Superior temporal gyrus (tissue), 1 donor: Measurements from ENCODE around the gene WDR87.
A peak's percentile ranks its signal among the peaks of the same experiment; 100 is the strongest.
"Not testable (repeated sequence)": the region's sequence is repeated elsewhere in the genome, so short reads cannot be mapped to it uniquely, and the experiment has no call there.

Experiments used
- DNase-seq: peaks from one replicate; pipeline ENCODE4 v3.0.0-alpha.2; 2016; ENCODE audit errors: extremely low spot score

Gene WDR87

DNA sequence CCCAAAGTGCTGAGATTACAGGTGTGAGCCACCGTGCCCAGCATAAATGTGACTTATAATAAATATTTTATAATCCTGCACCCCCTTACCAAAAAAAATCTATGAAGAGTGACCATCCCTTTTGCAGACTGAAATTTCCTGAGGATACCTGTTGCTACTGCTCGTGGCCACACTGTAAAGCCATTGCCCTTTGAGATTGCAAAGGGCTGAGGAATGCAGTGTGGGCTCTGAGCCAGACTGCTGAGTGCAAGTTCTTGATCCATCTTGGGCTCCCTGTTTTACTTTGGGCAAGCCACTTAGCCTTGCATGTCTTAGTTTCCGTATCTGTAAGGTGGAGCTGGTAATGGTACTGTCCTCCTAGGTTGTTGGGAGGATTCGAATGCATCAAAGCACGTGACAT, 24.0 kb upstream of the WDR87 start:
- DNase-seq, result no peak

DNA sequence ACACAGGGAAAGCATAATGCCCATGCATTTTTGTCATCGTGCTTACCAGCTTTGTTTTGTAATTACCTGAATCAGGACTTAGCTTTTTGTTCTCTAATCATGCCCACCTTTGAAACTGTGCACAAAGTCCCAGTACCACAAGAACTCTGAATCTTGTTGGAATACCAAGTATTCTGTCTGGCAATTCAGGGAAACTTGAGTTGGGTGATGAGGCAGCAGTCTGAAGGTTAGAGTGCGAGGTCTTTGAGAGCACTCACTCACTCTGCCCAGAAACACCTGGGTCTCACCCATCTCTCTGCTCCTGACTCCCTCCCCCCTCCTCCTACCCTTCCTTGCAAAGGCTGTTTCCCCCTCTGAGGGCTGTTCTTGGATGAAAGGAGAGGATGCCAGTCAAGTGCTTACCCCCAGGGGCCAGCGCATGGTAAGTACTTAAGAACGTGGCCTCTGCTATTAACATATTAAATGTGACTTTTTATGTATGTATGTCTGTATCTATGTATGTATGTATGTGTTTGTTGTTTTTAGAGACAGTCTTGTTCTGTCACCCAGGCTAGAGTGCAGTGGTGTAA, 23.0 kb upstream of the WDR87 start:
- no peak for DNase-seq

DNA sequence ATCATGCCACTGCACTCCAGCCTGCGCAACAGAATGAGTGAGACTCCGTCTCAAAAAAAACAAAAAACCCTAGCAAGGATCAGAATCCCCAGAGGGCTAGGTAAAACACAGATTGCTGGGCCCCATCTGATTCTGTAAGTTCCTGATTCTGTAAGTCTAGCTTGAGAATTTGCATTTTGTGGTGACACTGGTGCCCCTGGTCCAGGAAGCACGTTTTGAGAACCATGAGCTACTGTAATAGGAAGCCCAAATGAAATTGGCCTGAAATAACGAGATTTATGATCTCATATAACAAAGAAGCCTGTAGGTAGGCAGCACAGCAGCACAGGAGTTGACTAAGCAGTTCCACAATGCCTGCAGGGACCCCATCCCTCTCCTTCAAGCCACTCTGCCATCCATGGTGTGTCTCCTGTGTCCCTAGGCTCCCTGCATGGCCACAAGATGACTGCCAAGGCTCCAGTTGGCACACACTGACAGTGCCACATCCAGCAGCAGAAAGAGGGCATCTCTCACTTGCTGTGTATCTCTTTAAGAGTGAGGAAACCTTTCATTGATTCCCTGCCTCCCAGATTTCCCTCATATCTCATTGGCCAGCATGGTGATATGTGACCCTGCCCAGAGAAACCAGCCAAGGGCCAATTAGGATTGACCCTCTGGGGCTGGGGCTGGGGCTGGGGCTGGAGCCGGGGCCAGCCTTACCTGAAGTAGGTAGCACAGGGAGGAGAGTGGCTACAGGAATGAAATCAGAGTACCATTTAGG, 22.3 kb upstream of the WDR87 start:
- no peak for DNase-seq

DNA sequence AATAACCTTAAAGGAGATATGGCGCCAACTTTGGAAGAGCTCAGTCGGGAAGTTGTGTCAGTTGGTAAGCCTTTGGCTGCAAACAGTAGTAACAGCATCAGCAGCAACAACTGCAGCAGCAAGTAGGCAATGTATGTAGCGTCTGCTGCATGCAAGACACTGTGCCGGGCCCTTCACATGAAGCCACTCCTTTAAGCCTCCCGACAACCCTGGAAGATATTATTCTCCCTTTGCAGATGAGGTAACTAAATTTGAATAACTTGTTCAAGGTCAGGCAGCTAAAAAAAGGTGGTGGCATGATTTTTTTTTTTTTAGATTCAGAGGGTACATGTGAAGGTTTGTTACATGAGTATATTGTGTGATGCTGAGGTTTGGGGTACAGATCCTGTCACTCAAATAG, 20.3 kb upstream of the WDR87 start:
- DNase-seq, result no peak

DNA sequence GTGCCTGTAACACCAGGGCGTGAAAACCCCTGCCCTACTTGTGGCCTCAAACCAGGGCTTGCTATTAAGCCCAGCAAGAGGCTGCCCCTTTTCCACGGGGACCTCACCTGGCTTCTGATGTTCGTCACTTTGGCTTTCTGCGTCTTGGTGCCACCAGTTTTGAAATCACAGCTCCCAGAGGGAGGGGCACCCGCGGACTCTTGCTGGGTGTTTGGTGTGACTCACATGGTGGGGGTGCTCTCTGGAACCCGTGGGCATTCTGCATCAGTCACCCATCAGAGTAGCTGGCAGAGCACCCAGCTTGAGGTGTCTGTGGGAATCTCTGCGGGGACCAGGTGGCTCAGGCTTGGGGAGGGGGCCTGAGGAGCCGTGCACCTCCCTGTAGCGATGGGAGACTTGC, 19.9 kb upstream of the WDR87 start:
- no peak for DNase-seq

DNA sequence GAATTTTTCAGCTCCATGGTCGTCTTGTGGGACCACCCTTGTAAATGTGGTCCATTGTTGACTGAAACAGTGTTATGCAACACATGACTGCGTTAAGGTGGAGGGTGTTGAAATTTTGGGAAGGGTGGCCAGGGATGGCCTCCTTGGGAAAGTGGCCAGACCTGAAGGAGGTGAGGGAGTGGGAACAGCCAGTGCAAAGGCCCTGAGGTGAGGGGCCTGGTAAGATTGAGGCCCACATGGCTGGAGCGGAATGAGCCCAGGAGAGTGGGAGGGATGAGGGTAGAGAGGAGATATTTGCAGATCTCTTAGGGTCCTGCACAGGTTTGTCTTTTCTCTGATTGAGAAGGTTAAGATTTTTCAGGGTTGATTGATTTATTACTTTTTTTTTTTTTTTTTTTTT, 18.8 kb upstream of the WDR87 start:
- DNase-seq, result no peak

DNA sequence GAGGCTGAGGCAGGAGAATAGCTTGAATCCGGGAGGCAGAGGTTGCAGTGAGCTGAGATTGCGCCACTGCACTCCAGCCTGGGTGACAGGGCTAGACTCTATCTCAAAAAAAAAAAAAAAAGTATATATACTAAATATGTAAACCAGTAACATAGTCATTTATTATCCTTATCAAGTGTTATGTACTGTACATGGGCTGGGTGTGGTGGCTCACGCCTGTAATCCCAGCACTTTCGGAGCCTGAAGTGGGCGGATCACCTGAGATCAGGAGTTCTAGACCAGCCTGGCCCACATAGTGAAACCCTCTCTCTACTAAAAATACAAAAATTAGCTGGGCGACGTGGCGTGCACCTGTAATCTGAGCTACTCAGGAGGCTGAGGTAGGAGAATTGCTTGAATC, 18.2 kb upstream of the WDR87 start:
- not testable (repeated sequence) for DNase-seq

DNA sequence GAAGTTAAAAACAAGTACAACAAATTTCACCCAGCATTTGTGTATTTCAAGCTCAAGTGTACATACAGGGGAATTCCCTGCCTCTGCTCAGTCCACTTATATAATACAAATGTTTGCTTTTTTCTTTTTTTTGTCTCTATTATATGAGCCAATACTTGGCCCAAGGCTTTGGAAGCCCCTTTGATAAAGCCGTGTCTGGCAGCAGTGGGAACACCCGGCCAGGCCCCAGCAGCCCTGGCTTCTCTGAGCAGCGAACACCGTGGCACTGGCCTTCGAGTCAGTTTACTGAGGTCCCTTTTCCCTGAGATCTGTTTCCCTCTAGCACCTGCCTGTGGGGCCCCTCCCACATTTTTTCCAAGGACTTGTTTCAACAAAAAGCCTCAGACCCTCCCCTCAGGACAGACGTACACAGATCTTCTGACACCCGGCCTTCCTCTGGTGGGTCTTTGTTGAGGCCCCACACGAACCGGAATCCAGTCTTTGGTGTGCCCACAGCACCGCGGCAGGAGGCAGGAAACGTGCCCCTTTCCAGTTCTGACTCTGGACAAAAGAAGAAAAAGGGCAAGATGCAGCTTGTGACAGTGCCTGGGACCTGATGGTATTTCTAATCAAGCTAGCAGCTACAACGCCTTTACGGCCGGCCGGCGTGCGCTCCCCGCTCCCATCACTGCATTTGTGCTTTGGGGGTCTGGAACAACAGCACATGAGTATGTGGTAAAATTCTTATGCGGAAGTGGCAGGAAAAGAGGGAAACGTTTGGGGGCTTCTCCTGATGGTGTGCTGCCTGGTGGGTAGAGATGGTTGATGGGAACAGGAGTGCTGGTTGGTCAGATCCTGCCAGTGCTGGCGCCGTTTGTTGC, 14.4 kb upstream of the WDR87 start:
- no peak for DNase-seq

DNA sequence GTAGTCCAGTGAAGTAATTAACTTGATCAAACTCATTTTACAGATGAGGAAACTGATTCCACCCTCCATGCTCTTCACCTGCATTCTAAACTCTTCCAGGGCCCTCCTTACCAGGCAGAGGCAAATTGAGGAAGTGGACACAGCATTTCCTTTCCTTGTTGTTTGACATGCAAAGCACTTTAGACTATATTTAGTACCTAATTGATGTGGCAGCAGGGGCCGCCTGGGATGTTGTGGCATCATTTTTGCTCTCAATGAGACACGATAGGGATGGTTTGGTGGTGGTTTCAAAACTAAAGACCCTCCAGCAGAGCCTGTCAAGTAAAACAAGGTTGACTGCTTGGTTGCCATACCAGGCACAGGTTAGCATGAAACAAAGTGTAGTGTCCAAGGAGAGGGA, 8.5 kb upstream of the WDR87 start:
- no peak for DNase-seq

DNA sequence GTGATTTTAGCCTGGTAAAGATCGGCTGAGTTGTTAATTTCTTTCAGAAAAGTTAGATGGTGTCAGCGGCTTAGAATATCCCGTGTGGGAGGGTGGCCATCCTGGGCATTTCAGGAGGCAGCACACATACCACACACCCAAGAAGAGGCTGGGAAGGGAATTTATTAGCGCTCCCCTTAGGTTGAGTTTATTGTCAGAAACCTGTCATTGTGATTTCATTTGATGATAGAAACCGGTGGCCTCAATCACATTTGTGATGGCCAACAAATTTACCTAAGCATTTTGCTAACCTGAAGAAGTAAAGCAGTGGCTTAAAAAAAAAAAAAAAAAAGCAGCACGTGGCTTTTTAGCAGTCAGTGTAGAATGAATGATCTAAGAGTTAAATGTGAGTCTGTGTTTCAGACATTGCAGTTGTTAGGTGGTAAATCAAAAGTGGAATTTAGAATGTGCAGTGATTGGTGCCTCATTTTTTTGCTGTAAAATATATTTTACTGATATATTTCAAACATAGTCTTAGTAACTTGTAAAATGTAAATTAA, 3.3 kb upstream of the WDR87 start:
- DNase-seq, result no peak

DNA sequence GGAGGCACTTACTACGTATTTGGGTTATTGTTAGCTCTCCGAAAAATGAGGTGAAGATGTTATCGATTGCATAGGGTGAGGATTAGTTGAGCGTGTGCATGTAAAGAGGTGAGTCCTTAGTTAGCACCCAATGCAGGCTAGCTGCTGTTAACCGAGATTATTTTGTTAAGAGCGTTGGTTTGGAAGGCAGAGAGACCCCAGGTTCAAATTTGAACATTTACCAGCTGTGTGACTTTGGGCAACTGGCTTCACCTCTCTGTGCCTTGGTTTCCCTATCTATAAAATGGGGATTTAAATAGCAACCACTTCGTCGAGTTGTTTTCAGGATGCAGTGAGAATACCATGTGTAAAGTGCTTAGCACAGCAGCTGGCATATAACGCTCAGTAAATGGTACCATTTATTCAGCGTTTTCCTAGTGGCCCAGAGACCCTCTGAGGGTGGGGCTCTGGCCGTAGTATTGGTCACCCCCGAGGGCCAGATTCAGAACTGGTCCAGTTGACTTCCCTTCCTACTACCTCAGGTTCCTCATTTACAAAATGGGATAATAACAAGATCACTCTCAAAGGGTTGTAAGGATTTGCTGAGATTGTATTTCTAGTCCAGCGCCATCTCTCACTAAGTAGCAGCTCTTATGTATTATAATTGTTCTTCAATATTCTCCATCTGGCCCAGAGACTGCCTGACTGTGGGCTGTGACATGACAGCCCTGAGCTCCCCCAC, 1.5 kb upstream of the WDR87 start:
- no peak for DNase-seq

DNA sequence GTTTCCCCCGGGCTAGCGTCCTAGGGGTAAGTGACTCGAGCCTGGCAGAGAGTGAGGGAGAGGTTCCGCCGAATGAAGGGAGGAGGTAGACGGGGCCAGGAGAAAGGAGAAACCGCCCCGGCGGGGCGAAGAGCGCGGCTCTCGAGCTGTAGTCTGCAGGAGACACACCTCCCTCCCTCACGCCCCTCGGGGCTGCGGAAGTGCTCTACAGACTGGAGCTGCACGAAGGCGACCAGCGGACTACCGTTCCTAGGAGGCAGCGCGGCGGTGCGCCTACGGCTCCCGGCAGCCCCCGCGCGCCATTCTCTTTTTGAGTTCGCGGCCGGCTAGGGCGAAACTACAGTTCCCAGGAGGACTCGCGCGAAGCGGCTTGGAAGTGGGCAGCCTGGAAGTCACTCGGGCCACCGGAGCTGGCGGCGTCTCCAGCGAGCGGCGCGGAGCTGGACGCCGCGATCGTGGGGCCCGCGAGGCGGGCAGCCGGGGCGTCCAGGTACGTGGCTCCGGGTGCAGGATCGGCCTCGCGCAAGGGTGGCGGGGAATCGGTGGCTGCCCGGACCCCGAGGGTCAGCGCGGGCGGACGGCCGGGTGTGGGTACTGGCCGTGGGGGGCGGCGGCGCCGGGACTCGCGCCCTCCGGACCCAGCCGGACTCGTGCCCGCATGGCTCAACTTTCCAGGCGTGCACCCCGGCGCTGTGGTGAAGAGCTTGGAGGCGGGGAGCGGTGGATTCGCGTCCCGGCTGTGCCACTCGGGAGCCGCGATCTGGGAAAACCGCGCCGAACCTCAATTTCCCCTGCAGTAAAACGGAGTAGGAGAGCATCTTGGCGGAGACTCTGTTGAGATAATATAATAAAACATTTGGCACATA, 708 bp upstream of the WDR87 start, which contains the start of gene SIPA1L3:
Gene SIPA1L3, plus strand, starts transcription at position 340 of the 866 bp plus-strand sequence. CDS start 174,358 bp downstream, outside the sequence.
- DNase-seq, result peak; percentile 97

DNA sequence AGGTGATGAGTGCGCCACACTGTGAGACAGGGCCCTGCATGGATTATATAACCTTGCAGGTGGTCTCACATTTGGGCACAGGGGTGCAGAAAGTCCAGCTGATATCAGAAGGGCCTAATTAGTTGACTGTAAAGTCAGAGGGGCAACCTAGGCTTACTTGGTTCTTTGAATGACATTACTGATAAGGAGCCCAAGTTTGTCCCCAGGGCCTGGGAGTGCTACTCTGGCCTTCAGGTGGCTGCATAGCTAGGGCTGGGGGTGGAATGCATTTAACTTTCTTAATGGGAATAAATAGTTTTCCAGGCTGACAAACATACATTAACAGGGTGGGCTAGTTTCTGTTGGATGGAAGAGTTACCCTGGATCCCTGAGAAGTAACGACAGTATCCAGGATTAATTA, 3.3 kb downstream of the WDR87 start:
- no peak for DNase-seq

DNA sequence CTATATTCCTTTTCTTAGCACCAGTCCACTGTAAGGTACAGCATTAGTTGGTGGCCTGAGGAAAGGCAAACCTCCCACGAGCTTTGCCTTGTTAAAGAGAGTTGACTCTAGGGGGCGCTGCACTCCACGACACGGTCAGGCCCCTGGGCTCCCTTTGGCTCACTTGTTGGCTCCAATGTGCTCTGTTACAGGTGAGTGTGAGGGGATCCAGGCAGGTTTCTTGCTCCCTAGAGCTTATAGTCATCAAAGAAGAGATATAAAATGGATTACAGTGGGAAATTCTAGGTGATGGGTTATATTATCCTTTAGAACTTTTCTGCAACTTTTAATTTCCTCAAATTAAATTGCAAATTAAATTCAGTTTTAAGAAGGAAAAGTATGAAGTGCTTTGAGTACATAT, 3.7 kb downstream of the WDR87 start:
- peak; percentile 93 for DNase-seq

DNA sequence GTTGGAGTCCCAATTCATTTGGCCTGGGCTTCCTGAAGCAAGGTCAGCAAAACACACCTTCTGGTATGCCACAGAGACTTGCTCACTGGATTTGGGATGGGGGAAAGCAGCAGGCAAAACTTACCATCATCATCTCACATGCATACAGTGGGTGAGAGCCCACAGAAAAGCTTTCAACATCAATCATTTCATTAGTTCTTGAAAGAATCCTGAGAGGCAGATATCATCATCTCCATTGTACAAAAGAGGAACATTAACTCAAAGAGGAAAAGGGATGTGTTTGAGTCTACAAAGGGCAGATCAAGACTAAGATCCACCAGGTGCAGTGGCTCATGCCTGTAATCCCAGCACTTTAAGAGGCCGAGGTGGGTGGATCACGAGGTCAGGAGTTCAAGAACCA, 6.4 kb downstream of the WDR87 start:
- DNase-seq, result no peak

DNA sequence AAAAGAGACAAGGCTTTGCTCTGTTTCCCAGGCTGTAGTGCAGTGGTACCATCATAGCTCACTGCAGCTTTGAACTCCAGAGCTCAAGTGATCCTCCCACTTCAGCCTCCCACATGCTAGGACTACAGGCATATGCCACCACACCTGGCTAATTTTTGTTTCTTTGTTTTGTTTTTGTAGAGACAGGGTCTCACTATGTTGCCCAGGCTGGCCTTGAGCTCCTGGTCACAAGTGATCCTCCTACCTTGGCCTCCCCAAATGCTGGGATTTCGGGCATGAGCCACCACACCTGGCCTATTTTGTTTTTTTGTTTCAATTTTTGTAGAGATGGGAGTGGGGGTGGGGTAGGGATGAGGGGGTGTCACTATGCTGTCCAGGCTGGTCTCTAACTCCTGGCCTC, 6.9 kb downstream of the WDR87 start:
- DNase-seq, result no peak

DNA sequence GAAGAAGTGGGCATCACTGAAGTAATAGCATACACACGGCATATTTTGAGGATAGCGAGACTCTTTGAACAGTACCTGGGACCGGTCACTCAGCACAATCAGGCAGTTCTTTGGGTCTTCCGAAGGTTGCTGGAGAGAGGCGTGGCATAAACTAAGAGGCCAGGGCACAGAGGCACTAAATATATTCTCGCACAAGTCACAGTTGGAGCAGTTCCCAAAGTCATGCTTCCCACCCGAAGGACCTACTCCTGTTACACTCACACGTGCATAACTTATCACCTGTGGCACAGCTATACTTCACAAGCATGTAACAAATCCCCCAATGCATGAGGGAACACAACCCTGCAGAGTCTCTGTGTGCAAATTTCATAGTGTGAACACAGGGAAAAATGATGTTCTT, 10.2 kb downstream of the WDR87 start:
- no peak for DNase-seq

DNA sequence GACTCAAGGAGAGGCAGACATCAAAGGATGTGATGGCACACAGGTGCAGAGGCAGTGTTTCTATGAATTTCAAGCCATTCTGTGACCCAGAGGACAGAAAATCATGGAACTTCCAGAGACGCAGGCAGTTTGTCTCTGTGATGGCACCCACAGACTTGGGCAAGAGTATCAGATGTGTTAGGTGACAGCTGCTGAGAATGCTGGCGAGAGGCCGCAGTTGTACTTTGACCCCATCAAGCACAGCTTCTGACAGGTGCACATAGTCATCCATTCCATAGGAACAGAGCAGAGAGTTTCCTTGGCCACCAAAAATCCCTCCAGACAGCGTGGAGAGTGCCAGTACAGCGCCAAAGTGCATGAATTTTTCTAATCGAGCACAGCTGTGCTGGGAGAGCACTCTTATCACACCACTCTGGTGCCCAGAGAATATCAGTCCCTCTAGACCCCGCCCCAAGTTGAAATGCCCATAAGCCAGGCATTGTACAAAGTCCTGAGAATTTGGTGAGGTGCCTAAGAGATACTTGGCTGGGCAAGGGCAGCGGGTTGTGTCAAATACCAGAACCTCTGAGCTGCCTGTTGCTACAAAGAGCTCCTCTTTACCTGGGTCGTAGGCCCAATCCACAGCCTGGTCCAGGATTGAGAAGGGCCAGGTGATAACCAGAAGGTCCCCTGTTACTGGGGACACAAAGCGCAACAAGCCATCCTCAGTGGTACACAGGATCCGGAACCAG, 12.4 kb downstream of the WDR87 start:
- no peak for DNase-seq

DNA sequence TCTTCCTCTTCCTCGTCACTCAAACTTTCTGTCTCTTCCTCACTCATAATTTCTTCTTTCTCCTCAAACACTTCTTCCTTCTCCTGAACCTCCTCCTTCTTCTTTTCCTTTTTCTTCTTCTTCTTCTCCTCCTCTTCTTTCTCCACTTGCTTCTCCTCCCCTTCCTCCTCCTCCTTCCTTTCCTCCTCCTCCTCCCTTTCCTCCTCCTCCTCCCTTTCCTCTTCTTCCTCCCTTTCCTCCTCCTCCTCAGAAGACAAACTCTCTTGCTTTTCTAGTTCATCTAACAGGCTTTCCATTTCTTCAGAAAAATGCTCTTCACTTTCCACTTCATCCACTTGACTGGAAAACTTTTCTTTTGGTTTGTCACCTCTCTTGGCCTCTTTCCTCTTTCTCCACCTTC, 19.8 kb downstream of the WDR87 start:
- DNase-seq, result no peak

DNA sequence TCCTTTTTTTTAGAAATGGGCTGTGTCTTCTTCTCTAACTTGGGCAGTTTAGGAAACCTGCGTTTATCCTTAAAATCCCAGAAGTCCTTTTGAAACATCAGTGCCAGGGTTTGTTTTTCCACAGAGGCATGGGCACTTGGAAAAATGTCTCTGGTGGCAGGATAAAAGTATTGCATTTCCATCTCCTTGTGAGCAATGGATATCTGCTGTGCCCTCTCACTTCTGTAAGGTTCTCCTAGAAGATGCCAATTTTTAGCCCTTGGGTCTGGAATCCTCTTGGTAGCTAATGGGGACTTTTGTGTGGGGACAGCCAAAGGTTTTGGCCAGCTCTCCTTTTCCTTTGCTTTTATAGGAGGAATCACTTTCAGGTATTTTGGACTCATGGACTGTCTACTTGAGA, 21.0 kb downstream of the WDR87 start:
- no peak for DNase-seq
